GM12878 (cell line): Measurements from ENCODE around the gene RNF220. TPM values are rescaled to one million over a fixed set of nuclear protein-coding genes. Genes with fewer than 3 reads are reported as not detected.

ENCODE experiments used
- ATAC-seq: fragments of 200-7000 bp; cut with Tn5 transposase; 3 replicates; pipeline ENCODE4 v1.9.1; 2020; ENCODE audit warnings: mild to moderate bottlenecking, moderate library complexity
- BruUV-seq: library from RNA; stranded (reverse); fragments of 400-500 nt; replicated peaks from 2 replicates; lab custom pipeline; 2021; lab: Mats Ljungman, UMichigan
- CTCF ChIA-PET: fragments of 300-600 bp; sonication (Branson Sonifier 250); formaldehyde crosslinking; extraction: SDS; loops from one replicate; lab custom pipeline; 2021; ENCODE audit warnings: inconsistent platforms; lab: Yijun Ruan, JAX
- POLR2A ChIA-PET: fragments of 350-600 bp; formaldehyde crosslinking; extraction: SDS; loops from one replicate; lab custom pipeline; 2021; ENCODE audit warnings: inconsistent platforms; lab: Charles Lee
- RAD21 ChIA-PET: fragments of 300-600 bp; sonication (Branson Sonifier 250); formaldehyde crosslinking; loops from one replicate; lab custom pipeline; 2023; ENCODE audit warnings: antibody characterized with exemption; ENCODE audit not compliant: unreplicated experiment; lab: Charles Lee
- SMC1A ChIA-PET: fragments of 300-600 bp; sonication (Branson Sonifier 250); formaldehyde crosslinking; loops from one replicate; lab custom pipeline; 2023; ENCODE audit not compliant: unreplicated experiment, uncharacterized antibody; lab: Charles Lee
- DNase-seq: peaks from one replicate; pipeline ENCODE4 v3.0.0-alpha.2; 2011; ENCODE audit warnings: low read depth, low spot score
- FAIRE-seq: peaks from 3 replicates; lab custom pipeline; 2011; peaks lifted over from hg19 to GRCh38; lab: Jason Lieb, UNC
- H2AFZ ChIP-seq: 2 replicates; pipeline ENCODE4 v1.6.0; 2011; ENCODE audit warnings: low read depth, low read length, control low read depth; ENCODE audit not compliant: control insufficient read depth
- H3K27ac ChIP-seq: 2 replicates; pipeline ENCODE4 v1.5.1; 2011; ENCODE audit warnings: control low read depth; ENCODE audit not compliant: control insufficient read depth, insufficient read depth
- H3K27me3 ChIP-seq, 2 experiments: replicated peaks in 1 of 2; 2 replicates each; pipeline versions ENCODE4 v1.6.0 to v1.6.1; 2011; ENCODE audit warnings: low read length in 1 of 2; ENCODE audit not compliant: control insufficient read depth in 2 of 2, insufficient read depth in 2 of 2
- H3K36me3 ChIP-seq, 2 experiments: 2 replicates each; pipeline ENCODE4 v1.5.1; 2011; ENCODE audit warnings: low read length in 1 of 2; ENCODE audit not compliant: control insufficient read depth in 2 of 2, insufficient read depth in 2 of 2
- H3K4me1 ChIP-seq: 2 replicates; pipeline ENCODE4 v1.6.1; 2011; ENCODE audit warnings: mild to moderate bottlenecking, low read length, moderate library complexity, mixed read lengths; ENCODE audit not compliant: control insufficient read depth, insufficient read depth
- H3K4me2 ChIP-seq: 2 replicates; pipeline ENCODE4 v1.6.0; 2011; ENCODE audit warnings: control low read depth; ENCODE audit not compliant: control insufficient read depth, insufficient read depth
- H3K4me3 ChIP-seq: fragments of 200-600 bp; sonication (generic); 2 replicates; pipeline ENCODE4 v1.5.1; 2016
- H3K79me2 ChIP-seq: 2 replicates; pipeline ENCODE4 v1.6.0; 2011; ENCODE audit warnings: low read length; ENCODE audit not compliant: control insufficient read depth, insufficient read depth
- H3K9ac ChIP-seq: 2 replicates; pipeline ENCODE4 v1.8.0; 2011; ENCODE audit warnings: low read length, control low read depth, mixed read lengths; ENCODE audit not compliant: control insufficient read depth, insufficient read depth
- H3K9me3 ChIP-seq: replicated peaks from 3 replicates; pipeline ENCODE4 v1.5.1; 2011; ENCODE audit warnings: mild to moderate bottlenecking, low read length; ENCODE audit not compliant: control insufficient read depth, insufficient read depth
- H4K20me1 ChIP-seq: 2 replicates; pipeline ENCODE4 v1.6.0; 2011; ENCODE audit not compliant: control insufficient read depth, insufficient read depth
- BHLHE40 ChIP-seq, 2 experiments: fragments of 450-650 bp in 1 of 2; IDR thresholded peaks; 2 replicates each; pipeline ENCODE4 v1.6.1; 2011 to 2017; ENCODE audit warnings: low read depth in 2 of 2, borderline replicate concordance in 1 of 2, improper control_type of control experiment in 1 of 2, low read length in 1 of 2, mild to moderate bottlenecking in 1 of 2
- EGR1 ChIP-seq, 2 experiments: IDR thresholded peaks; 1 replicate in 1 of 2; 2 replicates in 1 of 2; pipeline ENCODE4 v1.6.1; 2011 to 2012; ENCODE audit warnings: low read depth in 2 of 2, low read length in 2 of 2, borderline replicate concordance in 1 of 2, mild to moderate bottlenecking in 1 of 2, moderate library complexity in 1 of 2
- ESRRA ChIP-seq: IDR thresholded peaks from 2 replicates; pipeline ENCODE4 v1.6.1; 2012; ENCODE audit warnings: mild to moderate bottlenecking, low read length, improper control_type of control experiment
- HDAC6 ChIP-seq: fragments of 200-600 bp; sonication (generic); IDR thresholded peaks from one replicate; pipeline ENCODE4 v1.8.0; 2017; ENCODE audit warnings: antibody characterized with exemption; ENCODE audit not compliant: unreplicated experiment
- MEF2A ChIP-seq: IDR thresholded peaks from 2 replicates; pipeline ENCODE4 v1.6.1; 2011; ENCODE audit warnings: low read depth, mild to moderate bottlenecking, low read length, moderate library complexity; ENCODE audit not compliant: insufficient read depth
- PRDM15 ChIP-seq: fragments of 450-650 bp; formaldehyde crosslinking; IDR thresholded peaks from 2 replicates; pipeline ENCODE4 v1.4.0; 2020; ENCODE audit warnings: mild to moderate bottlenecking, moderate library complexity
- REST ChIP-seq: IDR thresholded peaks from 2 replicates; pipeline ENCODE4 v1.6.1; 2012; ENCODE audit warnings: mild to moderate bottlenecking, low read depth, low read length
- SP1 ChIP-seq: IDR thresholded peaks from one replicate; pipeline ENCODE4 v1.6.1; 2011; ENCODE audit warnings: low read depth, low read length
- STAT3 ChIP-seq: IDR thresholded peaks from 2 replicates; pipeline ENCODE4 v1.6.1; 2011; ENCODE audit warnings: low read depth, low read length, improper control_type of control experiment
- ZBED1 ChIP-seq: IDR thresholded peaks from 2 replicates; pipeline ENCODE4 v1.6.1; 2016; ENCODE audit warnings: borderline replicate concordance
- ZNF384 ChIP-seq: IDR thresholded peaks from 2 replicates; pipeline ENCODE4 v1.6.1; 2012; ENCODE audit warnings: low read depth, mild to moderate bottlenecking, low read length, improper control_type of control experiment, borderline replicate concordance
- ZNF622 ChIP-seq: fragments of 450-650 bp; IDR thresholded peaks from 2 replicates; pipeline ENCODE4 v1.6.1; 2017; ENCODE audit warnings: mild to moderate bottlenecking, inconsistent platforms
- WGBS: methylation state at CpG from one replicate; pipeline ENCODE4 v1.1.6; 2016; ENCODE audit warnings: low lambda C conversion rate; ENCODE audit not compliant: insufficient replicate concordance, insufficient coverage; ENCODE audit errors: missing lambda C conversion rate; 5-methylcytosine and 5-hydroxymethylcytosine counted together
- in situ Hi-C: fragments of 300-500 bp; cut with MboI; formaldehyde crosslinking; loops from 9 replicates; pipeline ENCODE4 v1.14.3; 2018; ENCODE audit warnings: mixed read lengths
- intact Hi-C: fragments of 100-400 bp; cut with micrococcal nuclease; formaldehyde crosslinking; loops from one replicate; pipeline ENCODE4 v1.14.2; 2022; ENCODE audit not compliant: unreplicated experiment
- polyA plus RNA-seq, 11 experiments: library from polyadenylated mRNA; depleted of rRNA in 4 of 11; unstranded in 6 of 11; stranded (reverse) in 5 of 11; fragments of >200 nt; fragmentation: Nextera tagmentation in 4 of 11; fragmentation: Illumina TruSeq in 1 of 11; extraction: Ambion mirVana in 4 of 11; extraction: Trizol in 1 of 11; gene quantifications; 1 replicate in 1 of 11; 2 replicates in 10 of 11; pipeline versions ENCODE4 v1.2.1 to v1.2.3, GENCODE V29; 2011 to 2016; ENCODE audit warnings: inconsistent platforms in 2 of 11, missing spikeins in 2 of 11, low read depth in 1 of 11
- total RNA-seq, 4 experiments: library from RNA; depleted of rRNA in 3 of 4; stranded (reverse); fragments of >200 nt in 3 of 4; fragmentation: Illumina TruSeq in 1 of 4; extraction: Trizol in 1 of 4; gene quantifications; 2 replicates each; pipeline versions ENCODE4 v1.2.1 to v1.2.3, GENCODE V29; 2013 to 2021

The RNF220 gene
- total and polyA plus RNA-seq, 10 of the 15 experiments (the other 5 are each of a cell fraction or from before 2014, with no cell fraction given), result 4.6 to 84.1 (median 53.7) TPM

GRCh38 chr1:44412601-44413000 is 7.5 kb downstream of the RNF220 start:
- H3K36me3 ChIP-seq, result no peaks in the 10 kb centered on the region
- no peak overlapping the region for H3K9ac ChIP-seq
- H3K27me3 ChIP-seq, result peaks cover 20 to 47% of the 10 kb centered on the region in 2 experiments
- no peaks in the 10 kb centered on the region for H3K9me3 ChIP-seq
- DNase-seq (no peak), ATAC-seq (no peak), FAIRE-seq (no peak)
- BruUV-seq, result no TSS peak
- no peaks in the 10 kb centered on the region for H3K4me1 ChIP-seq
- H4K20me1 ChIP-seq, result no peaks in the 10 kb centered on the region; the same call in 1 of the 2 replicates
- 2% methylated on average over 7 of the region's 7 CpGs for whole genome bisulfite sequencing
- SMC1A ChIA-PET, result no interaction called here
- H3K4me2 ChIP-seq, result no peak overlapping the region
- no peak overlapping the region for H2AFZ ChIP-seq
- H3K27ac ChIP-seq, result no peak overlapping the region
- no peaks in the 10 kb centered on the region for H3K79me2 ChIP-seq
- RAD21 ChIA-PET, result no interaction called here
- CTCF ChIA-PET, result interaction anchor here (1.6 kb wide), 1 partner anchor 34 kb away, joined by 4 read pairs; no protein-coding TSS in a partner anchor
- TF ChIP-seq MEF2A (no peak), ESRRA (no peak), HDAC6 (no peak), ZBED1 (no peak), ZNF622 (no peak), SP1 (no peak), BHLHE40 (IDR thresholded peaks at IDR 0.05; ENCODE audit: borderline replicate concordance in 1 of 2, low read depth in 2 of 2, low read length in 1 of 2) (no peak), ZNF384 (no peak), REST (no peak), EGR1 (IDR thresholded peaks at IDR 0.05; ENCODE audit: borderline replicate concordance in 1 of 2, low read depth in 2 of 2, low read length in 2 of 2) (no peak), STAT3 (no peak), PRDM15 (no peak)
- H3K4me3 ChIP-seq, result no peak overlapping the region
- intact Hi-C loops, result no loop called here
- in situ Hi-C loops, result no loop called here
- POLR2A ChIA-PET, result no interaction called here
